ENCODE measurements around the gene ADGRL3.

DNA sequence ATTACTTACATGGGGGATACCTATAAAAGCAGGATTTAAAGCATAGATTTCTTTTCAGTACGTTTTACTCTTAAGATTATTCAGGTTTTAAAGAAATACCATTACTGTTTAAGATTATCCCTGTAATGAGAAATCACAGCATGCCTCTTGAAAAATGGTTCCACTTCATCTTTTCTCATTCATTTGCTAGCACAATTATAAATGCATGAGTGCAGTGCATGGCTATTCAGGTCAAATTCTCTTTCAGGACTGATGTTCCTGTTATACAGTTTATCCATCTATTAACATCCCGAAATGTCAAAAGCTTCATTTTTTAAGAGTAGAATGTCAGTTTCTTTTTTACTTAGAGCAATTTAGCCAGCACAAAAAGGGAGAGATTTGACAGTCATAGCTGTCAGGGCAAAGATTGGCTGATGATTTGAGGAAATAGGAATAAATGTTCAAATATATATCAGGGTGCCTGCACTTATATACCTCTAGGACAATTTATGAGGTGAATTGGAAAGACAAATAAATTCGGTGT is 135.2 kb downstream of the ADGRL3 start:
- TF ChIP-seq, protein P1, sequence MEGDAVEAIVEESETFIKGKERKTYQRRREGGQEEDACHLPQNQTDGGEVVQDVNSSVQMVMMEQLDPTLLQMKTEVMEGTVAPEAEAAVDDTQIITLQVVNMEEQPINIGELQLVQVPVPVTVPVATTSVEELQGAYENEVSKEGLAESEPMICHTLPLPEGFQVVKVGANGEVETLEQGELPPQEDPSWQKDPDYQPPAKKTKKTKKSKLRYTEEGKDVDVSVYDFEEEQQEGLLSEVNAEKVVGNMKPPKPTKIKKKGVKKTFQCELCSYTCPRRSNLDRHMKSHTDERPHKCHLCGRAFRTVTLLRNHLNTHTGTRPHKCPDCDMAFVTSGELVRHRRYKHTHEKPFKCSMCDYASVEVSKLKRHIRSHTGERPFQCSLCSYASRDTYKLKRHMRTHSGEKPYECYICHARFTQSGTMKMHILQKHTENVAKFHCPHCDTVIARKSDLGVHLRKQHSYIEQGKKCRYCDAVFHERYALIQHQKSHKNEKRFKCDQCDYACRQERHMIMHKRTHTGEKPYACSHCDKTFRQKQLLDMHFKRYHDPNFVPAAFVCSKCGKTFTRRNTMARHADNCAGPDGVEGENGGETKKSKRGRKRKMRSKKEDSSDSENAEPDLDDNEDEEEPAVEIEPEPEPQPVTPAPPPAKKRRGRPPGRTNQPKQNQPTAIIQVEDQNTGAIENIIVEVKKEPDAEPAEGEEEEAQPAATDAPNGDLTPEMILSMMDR (IDR thresholded peaks at IDR 0.05), result no peak
- no peak for TF ChIP-seq POLR2A (IDR thresholded peaks at IDR 0.05)
